HepG2 (cell line): ENCODE measurements around the gene LRRC8C.

Experiments used
- CTCF ChIP-seq: sonication (generic); formaldehyde crosslinking; IDR thresholded peaks from 2 replicates; pipeline ENCODE4 v1.5.0; 2020; ENCODE audit warnings: mild to moderate bottlenecking, missing genetic modification reagents, moderate library complexity
- ELF4 ChIP-seq: sonication (generic); formaldehyde crosslinking; IDR thresholded peaks from 2 replicates; pipeline ENCODE4 v1.5.0; 2020; ENCODE audit warnings: missing genetic modification reagents, mild to moderate bottlenecking, moderate library complexity, borderline replicate concordance
- HDAC6 ChIP-seq: fragments of 200-600 bp; sonication (generic); IDR thresholded peaks from 2 replicates; pipeline ENCODE4 v1.7.0; 2017; ENCODE audit warnings: mild to moderate bottlenecking, antibody characterized with exemption, low read length, low read depth
- MIER2 ChIP-seq: IDR thresholded peaks from 2 replicates; pipeline ENCODE4 v1.6.1; 2016; ENCODE audit warnings: missing biosample characterization, missing genetic modification reagents
- NCOA2 ChIP-seq: sonication (generic); formaldehyde crosslinking; IDR thresholded peaks from 2 replicates; pipeline ENCODE4 v1.8.0; 2022; ENCODE audit warnings: inconsistent platforms
- POLR2AphosphoS5 ChIP-seq: IDR thresholded peaks from 2 replicates; pipeline ENCODE4 v1.6.1; 2012; ENCODE audit warnings: low read depth, low read length
- RFX5 ChIP-seq: IDR thresholded peaks from 2 replicates; pipeline ENCODE4 v1.6.1; 2011; ENCODE audit warnings: low read depth, low read length, improper control_type of control experiment
- TEAD2 ChIP-seq: sonication (generic); formaldehyde crosslinking; IDR thresholded peaks from 2 replicates; pipeline ENCODE4 v1.9.0; 2021; ENCODE audit warnings: missing genetic modification reagents
- ZNF282 ChIP-seq: fragments of 450-650 bp; IDR thresholded peaks from 2 replicates; pipeline ENCODE4 v1.6.1; 2018; ENCODE audit not compliant: partially characterized antibody
- ZNF780A ChIP-seq: sonication (generic); formaldehyde crosslinking; IDR thresholded peaks from 2 replicates; pipeline ENCODE4 v1.8.0; 2022; ENCODE audit warnings: mild to moderate bottlenecking, missing genetic modification reagents, moderate library complexity
- TF ChIP-seq, protein P1 (sequence below): IDR thresholded peaks from 2 replicates; pipeline ENCODE4 v1.6.1; 2012; ENCODE audit warnings: inconsistent platforms

DNA sequence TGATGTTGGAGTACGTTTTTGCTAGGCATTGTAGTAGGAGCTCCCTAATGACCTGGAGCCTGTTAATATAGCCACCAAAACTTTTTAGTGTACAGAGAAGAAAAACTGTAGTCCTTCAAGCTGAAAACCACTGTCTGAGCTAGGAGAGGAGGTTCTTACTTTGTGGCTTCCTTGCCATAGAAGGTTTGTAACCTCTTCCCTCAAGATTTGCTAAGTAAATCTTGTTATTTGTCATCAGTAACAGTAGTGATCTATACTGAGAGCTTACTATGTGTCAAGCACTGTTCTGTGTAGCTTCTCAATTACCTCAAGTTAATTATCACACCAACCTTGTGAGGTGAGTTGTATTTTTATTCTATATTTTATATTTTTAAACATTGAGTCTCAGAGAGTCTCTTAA lies 21.2 kb upstream of the LRRC8C start:
- TF ChIP-seq ZNF282 (no peak), TEAD2 (CRISPR knock-in tag) (no peak), POLR2AphosphoS5 (no peak), ELF4 (no peak), CTCF (no peak), MIER2 (CRISPR knock-in tag) (no peak), NCOA2 (no peak), ZNF780A (CRISPR knock-in tag) (no peak), RFX5 (no peak), HDAC6 (no peak)
- TF ChIP-seq, protein P1, sequence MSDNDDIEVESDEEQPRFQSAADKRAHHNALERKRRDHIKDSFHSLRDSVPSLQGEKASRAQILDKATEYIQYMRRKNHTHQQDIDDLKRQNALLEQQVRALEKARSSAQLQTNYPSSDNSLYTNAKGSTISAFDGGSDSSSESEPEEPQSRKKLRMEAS, result no peak
